Measurements from ENCODE around the gene ZNF629.

DNA sequence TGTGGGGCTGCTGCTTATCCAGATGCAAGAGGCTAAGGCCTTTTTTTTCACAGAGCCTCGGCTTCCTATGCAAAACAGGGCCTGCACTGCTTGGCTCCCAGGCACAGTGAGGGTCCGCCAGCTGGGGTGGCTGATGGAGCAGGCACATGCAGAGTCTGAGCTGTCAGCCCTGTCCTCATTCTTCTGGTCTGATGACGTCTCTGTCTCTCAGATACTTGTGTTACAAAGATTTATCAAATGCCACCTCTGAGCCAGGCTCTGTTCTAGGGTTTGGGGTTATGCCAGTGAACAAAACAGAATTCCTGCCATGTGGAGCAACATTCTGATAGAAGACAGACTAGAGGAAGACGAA, 20.1 kb downstream of the ZNF629 start:
- TF ChIP-seq, protein P1, sequence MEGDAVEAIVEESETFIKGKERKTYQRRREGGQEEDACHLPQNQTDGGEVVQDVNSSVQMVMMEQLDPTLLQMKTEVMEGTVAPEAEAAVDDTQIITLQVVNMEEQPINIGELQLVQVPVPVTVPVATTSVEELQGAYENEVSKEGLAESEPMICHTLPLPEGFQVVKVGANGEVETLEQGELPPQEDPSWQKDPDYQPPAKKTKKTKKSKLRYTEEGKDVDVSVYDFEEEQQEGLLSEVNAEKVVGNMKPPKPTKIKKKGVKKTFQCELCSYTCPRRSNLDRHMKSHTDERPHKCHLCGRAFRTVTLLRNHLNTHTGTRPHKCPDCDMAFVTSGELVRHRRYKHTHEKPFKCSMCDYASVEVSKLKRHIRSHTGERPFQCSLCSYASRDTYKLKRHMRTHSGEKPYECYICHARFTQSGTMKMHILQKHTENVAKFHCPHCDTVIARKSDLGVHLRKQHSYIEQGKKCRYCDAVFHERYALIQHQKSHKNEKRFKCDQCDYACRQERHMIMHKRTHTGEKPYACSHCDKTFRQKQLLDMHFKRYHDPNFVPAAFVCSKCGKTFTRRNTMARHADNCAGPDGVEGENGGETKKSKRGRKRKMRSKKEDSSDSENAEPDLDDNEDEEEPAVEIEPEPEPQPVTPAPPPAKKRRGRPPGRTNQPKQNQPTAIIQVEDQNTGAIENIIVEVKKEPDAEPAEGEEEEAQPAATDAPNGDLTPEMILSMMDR (IDR thresholded peaks at IDR 0.05) = no peak
- TF ChIP-seq POLR2A (IDR thresholded peaks at IDR 0.05) = no peak
